ENCODE measurements around the gene S100B.
"Not testable (repeated sequence)": the region's sequence is repeated elsewhere in the genome, so short reads cannot be mapped to it uniquely, and the experiment has no call there.

S100B gene

DNA sequence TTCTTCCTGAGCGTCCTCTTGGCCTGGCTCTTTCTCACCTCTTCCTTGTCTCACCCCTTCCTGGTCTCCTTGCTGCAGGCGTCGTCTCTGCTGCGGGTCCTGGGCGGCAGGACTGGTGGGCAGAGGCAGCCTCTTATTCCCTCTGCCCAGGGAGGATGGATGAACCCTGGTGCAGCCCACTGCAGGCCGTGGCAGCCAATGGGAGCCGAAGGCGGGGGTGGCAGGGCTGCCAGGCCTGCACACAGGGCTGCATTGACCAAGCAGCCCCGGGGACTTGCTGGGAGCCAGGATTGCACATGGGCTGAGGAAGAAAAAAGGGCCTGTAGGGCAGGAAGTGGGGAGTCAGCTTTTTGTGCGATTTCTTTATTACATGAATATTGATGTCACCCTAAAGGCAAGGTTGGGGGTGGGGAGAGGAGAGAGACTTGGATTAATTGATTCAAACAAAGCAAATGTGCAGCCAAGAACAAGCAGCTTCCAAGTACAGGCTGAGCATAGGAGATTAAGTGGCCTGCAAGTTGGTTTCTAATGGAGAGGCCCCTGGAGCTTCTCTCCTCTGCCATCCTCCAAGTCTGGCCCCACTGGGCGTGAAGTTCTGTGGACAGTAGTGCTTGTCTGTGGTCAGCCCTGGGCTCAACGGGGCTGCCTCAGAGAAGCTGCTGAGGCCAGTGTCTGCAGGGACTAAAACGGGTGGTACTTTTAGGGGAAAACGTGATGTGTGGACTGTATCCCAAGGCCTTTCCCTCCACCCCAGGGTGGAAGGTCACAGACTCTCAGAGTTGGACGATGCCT lies at the start of gene S100B:
Gene S100B (minus strand): TSS at position 108 of the 792 bp plus-strand sequence. CDS start 2,667 bp downstream, outside the sequence.
- no peak for FAIRE-seq

DNA sequence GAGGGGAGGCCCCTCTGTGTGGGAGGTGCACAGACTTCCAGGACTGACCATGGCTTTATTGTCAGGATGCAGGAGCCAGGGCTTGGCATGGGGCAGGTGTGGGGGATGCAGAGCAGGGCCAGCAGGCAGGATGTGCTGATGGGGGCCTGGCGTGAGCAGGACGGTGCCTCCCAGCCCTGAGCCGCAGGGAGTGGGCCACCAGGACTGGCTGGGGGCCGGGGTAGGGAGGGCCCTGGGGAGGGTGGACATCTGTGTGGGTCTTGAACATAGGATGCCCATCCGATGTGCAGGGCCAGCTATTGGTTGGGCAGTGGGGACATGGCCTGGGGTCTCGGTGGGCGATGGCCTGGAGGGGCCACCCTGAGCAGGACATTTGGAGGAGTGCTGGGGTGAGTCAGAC lies 46.2 kb upstream of the S100B start:
- FAIRE-seq: no peak

DNA sequence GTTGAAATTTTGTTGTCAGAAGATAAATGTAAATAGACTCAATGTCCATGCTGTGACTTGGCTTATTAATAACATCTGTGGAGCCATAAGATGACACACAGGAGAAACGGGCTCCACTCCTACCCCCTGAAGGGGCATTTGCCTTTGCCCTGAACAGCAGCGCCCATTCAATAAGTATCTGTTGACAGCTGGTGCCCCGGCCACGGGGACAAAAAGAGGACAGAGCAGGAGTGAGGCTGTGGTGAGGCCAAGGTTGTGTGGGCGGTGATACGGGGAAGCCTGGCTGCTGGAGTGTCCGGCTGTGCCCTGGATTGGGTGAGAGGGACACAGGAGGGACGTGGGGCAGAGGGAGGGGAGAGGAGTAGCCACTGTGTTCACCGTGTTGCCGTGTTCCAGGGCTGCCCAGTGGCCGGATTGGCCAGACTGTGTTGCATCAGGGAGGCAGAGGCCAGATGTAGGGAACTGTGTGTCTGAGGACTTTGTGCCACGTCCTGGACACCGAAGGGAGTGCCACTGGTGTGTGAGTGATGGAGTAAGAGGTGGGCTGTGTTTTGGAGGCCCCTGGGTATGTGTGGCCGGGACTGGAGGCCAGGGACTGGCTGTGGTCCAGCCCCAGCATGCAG lies 45.7 kb upstream of the S100B start:
- FAIRE-seq: no peak

DNA sequence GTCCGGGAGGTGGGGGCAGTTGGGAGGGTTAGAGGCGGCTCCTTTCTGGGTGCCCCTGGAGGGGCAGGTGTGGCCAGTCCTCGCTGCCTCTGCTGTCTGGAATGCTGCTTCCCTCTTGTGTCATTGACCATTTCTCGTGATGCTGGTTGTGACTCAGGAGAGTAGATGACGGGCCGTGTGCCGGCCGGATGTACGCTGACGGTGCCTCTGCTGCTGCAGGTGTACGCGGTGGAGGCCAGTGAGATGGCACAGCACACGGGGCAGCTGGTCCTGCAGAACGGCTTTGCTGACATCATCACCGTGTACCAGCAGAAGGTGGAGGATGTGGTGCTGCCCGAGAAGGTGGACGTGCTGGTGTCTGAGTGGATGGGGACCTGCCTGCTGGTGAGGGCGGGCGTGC lies 44.5 kb upstream of the S100B start:
- FAIRE-seq: no peak

- FAIRE-seq: no peak
Measured at GRCh38 chr21:46648539-46648938, 43.7 kb upstream of the S100B start.

GRCh38 chr21:46646541-46647154 lies 41.8 kb upstream of the S100B start:
- no peak for FAIRE-seq

DNA sequence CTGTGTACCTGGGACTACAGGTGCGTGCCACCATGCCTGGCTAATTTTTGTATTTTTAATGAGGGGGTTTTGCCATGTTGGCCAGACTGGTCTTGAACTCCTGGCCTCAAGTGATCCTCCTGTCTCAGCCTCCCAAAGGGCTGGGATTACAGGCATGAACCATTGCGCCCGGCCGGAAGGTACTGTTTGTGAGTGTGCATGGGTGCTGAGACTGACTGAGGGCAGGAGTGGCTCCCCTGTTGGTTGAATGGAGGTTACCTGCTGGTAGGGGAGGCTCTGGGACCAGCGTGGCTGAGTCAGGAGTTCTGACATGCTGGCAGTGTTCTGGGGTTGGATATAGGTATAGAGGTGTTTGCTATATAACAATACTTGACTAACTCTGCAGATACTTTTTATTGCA lies 41.0 kb upstream of the S100B start:
- no peak for FAIRE-seq

GRCh38 chr21:46643379-46644177 lies 38.7 kb upstream of the S100B start:
- FAIRE-seq: no peak

GRCh38 chr21:46641656-46642055 lies 36.8 kb upstream of the S100B start:
- no peak for FAIRE-seq

DNA sequence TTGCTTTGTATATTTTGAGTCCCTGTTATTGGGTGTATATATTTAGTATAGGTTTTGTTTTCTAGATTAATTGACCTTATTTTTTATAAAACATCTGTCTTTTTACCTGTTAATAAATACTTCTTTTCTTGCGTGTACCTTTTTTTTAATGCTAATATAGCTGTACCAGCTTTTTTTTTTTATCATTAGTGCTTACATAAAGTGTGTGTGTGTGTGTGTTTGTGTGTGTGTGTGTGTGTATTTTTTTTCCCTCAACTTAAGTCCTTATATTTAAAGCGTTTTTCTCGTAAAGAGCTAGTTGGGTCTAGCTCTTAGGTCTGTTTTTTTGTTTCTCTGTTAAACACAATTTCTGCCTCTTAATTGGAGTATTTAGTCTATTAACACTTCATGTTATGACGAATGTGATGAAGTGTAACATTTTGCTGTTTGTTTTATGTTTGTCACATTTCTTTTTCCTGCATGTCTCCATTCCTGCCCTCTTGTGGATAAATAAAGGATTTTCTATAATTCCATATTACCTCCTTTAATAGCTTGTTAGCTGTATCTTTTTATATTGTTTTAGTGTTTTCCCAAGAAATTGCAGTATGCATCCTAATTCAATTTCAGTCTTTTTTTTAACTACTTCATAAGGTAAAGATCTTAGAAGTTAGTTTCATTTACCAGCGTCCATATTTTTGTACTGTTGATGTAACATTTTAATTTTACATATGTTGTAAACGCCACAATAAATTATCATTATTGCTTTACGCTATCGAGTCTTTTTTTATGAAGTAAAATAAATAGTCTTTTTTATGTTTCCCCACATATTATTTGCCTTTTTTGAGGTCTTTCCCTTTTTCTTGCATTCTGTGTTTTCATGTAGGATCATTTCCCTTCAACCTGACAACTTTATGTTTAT lies 34.9 kb upstream of the S100B start:
- FAIRE-seq: peak; percentile 85

- no peak for FAIRE-seq
Measured at GRCh38 chr21:46637952-46638746, 33.3 kb upstream of the S100B start.

DNA sequence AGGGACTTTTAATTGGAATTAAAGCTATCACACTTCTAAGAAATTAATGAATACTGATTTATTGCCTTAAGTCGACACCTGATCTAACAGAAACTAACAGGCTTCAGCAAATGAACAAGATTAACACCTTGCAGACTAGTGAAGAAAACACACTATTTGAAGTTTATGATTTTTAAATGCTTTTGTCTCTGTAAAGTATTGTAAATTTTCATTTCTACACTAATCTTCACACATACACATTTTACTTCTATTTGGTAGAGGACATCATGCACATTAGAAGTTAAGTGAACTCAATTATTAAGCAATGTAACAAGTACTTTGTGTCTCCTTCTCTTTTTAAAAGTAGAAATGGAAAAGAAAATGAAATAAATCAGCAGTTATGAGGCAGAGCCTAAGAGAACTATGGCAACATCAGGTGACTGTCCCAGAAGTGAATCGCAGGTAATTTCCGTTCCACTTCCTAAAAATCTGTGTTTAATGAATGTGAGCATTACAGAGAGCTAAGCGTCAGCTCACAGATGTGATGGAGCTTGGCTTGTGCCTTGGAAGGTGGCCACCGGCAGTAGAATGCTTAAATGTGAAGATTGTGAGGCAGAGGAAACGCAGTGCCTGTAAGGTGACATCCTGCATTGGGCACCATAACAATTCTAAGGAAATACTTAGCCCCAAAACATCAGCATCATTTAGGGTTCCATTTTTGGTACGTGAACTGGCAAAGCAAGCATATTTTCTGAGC lies 31.8 kb upstream of the S100B start:
- no peak for FAIRE-seq

- FAIRE-seq: no peak
Measured at GRCh38 chr21:46636181-46636512, 31.3 kb upstream of the S100B start.

- no peak for FAIRE-seq
Measured at GRCh38 chr21:46635324-46636180, 30.7 kb upstream of the S100B start, which contains the start of gene PRMT2. Gene PRMT2 (plus strand): TSS chr21:46635674. CDS start chr21:46636952, 1,278 bp downstream.

DNA sequence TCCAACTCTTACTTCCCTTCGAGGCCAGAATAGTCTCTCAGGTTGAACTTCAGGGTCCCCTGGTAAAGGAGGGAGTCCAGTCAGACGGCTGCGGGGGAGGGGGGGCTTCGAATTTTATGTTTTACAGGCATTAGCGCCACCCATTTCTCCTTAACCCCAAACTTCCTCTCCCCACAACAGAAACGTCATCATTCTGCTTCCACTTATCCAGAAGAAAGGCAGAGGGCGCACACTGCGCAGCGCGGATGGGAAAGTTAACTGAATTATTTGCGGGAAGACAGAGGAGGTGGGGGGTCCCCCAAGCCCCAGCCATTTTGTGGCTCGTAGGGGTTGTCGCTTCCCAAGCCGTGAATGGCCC lies 30.1 kb upstream of the S100B start:
- FAIRE-seq: no peak

- FAIRE-seq: no peak
Measured at GRCh38 chr21:46634427-46634826, 29.5 kb upstream of the S100B start.

DNA sequence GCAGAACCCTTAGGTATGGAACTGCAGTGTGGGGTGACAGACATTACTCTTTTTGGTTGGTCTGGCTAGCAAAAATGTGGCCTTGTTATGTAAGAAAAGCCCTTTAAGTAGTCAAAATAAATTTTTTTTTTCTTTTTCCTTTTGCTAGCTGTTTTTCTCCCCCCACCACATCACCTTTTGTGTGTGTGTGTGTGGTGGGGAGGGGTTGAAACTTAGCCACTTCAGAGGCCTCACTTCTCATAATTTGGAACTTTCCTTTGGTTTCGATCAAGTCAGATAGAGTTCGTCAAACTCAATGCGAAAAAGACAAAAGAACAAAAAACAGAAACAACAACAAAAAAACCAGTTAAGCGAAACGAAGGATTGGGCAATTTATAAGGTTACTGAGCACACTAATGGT lies 28.7 kb upstream of the S100B start:
- FAIRE-seq: no peak

GRCh38 chr21:46630915-46631314 lies 26.0 kb upstream of the S100B start:
- FAIRE-seq: not testable (repeated sequence)

GRCh38 chr21:46628868-46629267 lies 24.0 kb upstream of the S100B start:
- FAIRE-seq: no peak

GRCh38 chr21:46627726-46628125 lies 22.8 kb upstream of the S100B start:
- no peak for FAIRE-seq
